ENCODE measurements around the gene DHX35.
"Not testable (repeated sequence)": the region's sequence is repeated elsewhere in the genome, so short reads cannot be mapped to it uniquely, and the experiment has no call there.

Gene DHX35

DNA sequence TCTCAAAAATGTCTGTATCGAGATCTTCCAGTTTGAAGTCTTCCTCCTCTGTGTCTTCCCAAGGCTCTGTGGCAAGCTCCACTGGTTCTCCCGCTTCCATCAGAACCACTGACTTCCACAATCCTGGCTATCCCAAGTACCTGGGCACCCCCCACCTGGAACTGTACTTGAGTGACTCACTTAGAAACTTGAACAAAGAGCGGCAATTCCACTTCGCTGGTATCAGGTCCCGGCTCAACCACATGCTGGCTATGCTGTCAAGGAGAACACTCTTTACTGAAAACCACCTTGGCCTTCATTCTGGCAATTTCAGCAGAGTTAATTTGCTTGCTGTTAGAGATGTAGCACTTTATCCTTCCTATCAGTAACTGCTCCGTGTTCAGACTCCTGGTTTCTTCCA lies 10.0 kb upstream of the DHX35 start:
- no peak overlapping the region for H3K4me3 ChIP-seq (ENCODE audit: low read length)
- TF ChIP-seq ZNF274 (IDR thresholded peaks at IDR 0.05; ENCODE audit: low read depth, low read length), result no peak

DNA sequence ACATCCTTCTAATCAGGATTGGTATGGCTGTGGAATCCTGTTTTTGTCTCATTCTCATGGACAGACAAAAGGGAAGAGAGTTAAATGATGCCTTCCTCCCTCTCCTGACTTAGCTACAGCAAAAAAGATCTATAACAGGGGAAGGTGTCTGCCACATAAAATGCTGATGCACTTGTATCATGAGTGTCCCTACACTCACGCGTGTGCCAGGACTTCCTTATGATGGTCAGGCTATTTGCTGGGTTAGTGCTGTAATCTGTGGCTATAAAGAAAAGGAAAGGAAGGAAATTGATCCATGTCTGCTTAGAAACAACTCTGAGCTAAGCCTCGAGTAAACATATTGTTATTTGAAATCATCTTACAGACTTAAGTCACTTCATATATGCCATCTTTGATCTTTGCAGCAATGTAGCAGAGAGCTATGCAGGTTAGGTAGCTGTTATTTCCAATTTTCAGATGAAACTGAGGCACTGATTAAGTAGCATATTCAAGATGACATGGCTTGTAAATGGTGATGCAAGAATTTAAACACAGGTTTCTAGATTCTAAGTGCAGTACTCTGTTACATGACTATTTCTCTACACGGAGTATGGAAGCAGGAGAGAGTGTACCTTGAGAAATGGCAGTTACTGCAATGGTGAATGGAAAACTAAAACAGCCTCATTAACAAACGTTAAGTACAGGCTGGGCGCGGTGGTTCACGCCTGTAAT lies 8.4 kb upstream of the DHX35 start:
- H3K4me3 ChIP-seq (ENCODE audit: low read length), result no peak overlapping the region
- no peak for TF ChIP-seq ZNF274 (IDR thresholded peaks at IDR 0.05; ENCODE audit: low read depth, low read length)

DNA sequence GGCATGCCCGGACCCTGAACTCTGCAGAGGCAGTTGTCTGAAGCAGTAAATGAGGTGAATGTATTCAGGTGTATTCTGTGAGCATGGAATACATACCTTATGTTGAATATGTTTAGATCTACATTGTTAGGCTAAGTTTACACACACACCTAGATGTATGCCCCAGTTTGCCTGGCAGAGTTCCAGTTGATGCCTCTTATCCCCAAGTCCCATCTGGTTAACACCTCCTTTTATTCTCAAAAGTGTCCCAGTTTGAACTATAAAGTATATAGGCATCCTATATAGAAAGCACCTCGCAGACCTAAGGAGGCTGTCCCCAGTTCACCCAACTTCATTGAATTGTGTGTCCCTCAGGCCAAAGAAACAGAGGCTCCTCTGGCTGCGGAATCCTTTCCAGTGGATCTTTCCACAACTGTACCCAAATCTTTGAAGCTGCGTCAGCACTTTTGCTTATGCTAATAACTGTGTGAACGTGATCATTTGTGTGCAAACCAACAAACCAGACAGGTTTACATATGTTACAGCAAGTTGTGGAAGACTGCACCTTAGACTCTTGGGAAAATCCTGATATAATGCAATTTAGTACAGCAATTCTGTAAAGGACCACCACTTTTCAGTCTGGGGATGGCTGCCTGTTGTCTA lies 4.8 kb upstream of the DHX35 start:
- no peak overlapping the region for H3K4me3 ChIP-seq (ENCODE audit: low read length)
- no peak for TF ChIP-seq ZNF274 (IDR thresholded peaks at IDR 0.05; ENCODE audit: low read depth, low read length)

DNA sequence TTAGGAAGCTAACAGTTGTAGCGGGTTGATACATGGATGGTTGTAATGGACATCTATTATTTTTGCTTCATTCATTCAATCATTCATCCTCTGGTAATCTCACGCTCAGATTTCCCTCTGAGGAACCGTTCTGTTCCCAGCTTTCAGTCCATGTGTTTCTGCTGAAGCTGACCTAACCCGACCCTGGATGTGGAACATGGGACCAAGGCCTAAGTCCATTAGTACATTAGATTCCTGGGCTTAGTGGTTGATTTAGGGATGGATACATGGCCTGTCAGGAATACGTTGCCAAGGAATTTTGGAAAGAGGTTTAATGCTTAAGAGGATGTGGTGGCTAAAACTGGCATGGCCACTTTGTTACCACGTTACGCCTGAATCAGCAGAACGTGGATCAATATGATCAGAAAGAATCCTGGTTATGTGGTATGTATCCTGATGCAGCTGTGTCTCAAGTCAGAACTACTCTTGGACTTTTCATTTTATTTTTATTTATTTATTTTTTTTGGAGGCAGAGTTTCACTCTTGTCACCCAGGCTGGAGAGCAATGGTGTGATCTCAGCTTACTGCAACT lies 4.1 kb upstream of the DHX35 start:
- TF ChIP-seq ZNF274 (IDR thresholded peaks at IDR 0.05; ENCODE audit: low read depth, low read length), result no peak

DNA sequence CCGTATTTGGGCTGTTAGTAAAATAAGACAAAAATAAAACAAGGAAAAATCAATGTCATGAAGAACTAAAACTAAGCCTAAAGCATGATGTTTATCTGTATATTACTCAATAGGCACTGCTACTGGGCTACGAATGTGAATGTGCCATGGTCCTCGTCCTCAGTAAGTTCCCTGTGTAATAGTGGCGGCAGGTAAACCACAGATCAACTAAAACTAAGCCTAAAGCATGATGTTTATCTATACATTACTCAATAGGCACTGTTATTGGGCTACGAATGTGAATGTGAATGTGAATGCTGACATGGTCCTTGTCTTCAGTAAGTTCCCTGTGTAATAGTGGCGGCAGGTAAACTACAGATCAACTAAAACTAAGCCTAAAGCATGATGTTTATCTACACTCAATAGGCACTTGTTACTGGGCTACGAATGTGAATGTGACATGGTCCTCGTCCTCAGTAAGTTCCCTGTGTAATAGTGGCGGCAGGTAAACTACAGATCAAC lies 1.9 kb upstream of the DHX35 start:
- H3K4me3 ChIP-seq (ENCODE audit: low read length), result not testable (repeated sequence)

More for the DNA sequence above, 4.1 kb upstream of the DHX35 start:
- H3K4me3 ChIP-seq (ENCODE audit: low read length), result no peak overlapping the region

DNA sequence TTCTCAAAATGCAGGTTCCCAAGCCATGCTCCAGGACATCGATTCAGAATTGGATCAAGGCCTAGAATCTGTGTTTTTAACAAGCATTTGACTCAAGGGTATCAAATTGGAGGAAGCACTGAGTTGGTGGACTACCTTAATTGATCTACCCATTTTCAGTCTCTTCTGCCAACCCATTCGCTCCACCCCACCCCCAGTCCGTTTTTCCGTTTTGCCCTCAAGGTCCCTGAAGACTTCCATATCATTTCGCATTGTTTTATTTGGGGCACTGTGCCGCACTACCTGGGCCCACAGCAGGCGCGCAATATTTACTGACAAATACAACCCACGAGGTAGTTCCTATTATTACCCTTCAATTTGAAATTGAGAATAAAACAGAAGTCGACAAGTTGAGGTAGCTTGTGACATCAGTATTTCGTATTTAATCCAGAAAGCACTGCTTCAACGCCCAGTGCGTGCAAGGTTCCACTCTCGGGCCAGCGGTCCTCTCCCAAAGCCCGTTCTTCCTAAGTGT lies 557 bp upstream of the DHX35 start:
- H3K4me3 ChIP-seq (ENCODE audit: low read length), result peak overlapping the region; percentile 61
- no peak for TF ChIP-seq ZNF274 (IDR thresholded peaks at IDR 0.05; ENCODE audit: low read depth, low read length)

- TF ChIP-seq ZNF274 (IDR thresholded peaks at IDR 0.05; ENCODE audit: low read depth, low read length), result no peak
These were observed 821 bp downstream of the DHX35 start for GRCh38 chr20:38962928-38963401.

GRCh38 chr20:38963745-38964144 lies 1.6 kb downstream of the DHX35 start:
- H3K4me3 ChIP-seq (ENCODE audit: low read length), result no peak overlapping the region
- TF ChIP-seq ZNF274 (IDR thresholded peaks at IDR 0.05; ENCODE audit: low read depth, low read length), result no peak

More at GRCh38 chr20:38962928-38963401, 821 bp downstream of the DHX35 start:
- H3K4me3 ChIP-seq (ENCODE audit: low read length), result peak overlapping the region; percentile 86

GRCh38 chr20:38965264-38965663 lies 3.1 kb downstream of the DHX35 start:
- H3K4me3 ChIP-seq (ENCODE audit: low read length), result no peak overlapping the region
- no peak for TF ChIP-seq ZNF274 (IDR thresholded peaks at IDR 0.05; ENCODE audit: low read depth, low read length)

- no peak for TF ChIP-seq ZNF274 (IDR thresholded peaks at IDR 0.05; ENCODE audit: low read depth, low read length)
- no peak overlapping the region for H3K4me3 ChIP-seq (ENCODE audit: low read length)
These were observed 5.9 kb downstream of the DHX35 start for GRCh38 chr20:38968090-38968489.

DNA sequence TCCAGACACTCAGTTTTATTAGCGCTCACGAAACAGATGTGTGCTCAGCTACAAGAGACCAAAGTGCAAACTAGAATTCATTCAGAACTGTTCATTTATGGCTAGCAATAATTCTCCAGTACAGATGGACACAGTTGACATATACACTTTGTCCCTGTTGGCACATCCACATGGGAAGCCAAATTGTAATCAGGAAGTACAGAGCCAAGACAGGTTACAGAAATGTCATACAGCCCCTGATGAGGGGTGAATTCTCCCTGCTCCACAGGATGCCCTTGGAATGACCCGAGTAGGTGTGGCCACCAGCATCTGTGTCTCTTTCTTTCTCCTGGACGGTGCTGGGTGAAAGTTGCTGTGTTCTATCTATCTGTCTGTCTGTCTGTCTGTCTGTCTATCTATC lies 7.6 kb downstream of the DHX35 start:
- H3K4me3 ChIP-seq (ENCODE audit: low read length), result no peak overlapping the region
- no peak for TF ChIP-seq ZNF274 (IDR thresholded peaks at IDR 0.05; ENCODE audit: low read depth, low read length)

- no peak for TF ChIP-seq ZNF274 (IDR thresholded peaks at IDR 0.05; ENCODE audit: low read depth, low read length)
- H3K4me3 ChIP-seq (ENCODE audit: low read length), result no peak overlapping the region
These were observed 8.2 kb downstream of the DHX35 start for GRCh38 chr20:38970302-38970701.

DNA sequence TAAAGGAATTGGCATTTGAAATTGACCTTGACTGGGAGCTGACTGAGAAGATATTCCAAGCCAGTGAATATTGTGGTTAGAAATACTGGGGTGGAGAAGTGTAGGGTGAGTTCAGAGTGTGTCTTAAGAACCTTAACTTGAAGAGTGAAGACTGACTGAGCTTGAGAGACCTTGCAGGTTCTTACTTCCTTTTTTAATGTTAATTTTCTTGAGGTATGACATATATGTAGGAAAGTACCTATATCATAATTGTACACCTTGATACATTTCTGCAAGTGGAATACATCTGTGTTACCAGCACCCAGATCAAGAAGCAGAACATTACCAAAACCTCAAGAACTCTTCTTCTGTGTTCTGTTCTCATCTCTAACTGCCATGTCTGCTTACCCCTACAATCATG lies 11.0 kb downstream of the DHX35 start:
- TF ChIP-seq ZNF274 (IDR thresholded peaks at IDR 0.05; ENCODE audit: low read depth, low read length), result no peak
- no peak overlapping the region for H3K4me3 ChIP-seq (ENCODE audit: low read length)

DNA sequence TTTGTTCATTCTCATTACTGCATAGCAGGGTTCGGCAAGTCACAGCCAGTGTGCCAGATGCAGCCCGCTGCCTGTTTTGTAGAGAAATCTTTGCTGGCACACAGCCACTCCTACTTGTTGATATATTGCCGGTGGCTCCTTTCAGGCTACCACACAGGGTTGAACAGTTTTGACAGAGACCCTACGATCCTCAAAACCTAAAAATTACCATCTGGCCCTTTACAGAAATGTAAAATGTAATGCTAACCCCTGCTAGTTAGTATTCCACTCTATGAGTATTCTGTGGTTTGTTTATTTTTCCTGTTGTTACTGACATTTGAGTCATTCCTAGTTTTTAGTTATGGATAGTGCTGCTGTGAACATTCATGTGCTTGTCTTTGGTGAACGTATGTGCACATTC lies 11.5 kb downstream of the DHX35 start:
- no peak overlapping the region for H3K4me3 ChIP-seq (ENCODE audit: low read length)
- no peak for TF ChIP-seq ZNF274 (IDR thresholded peaks at IDR 0.05; ENCODE audit: low read depth, low read length)
